ENCODE results near the gene UBA1.

UBA1 gene

DNA sequence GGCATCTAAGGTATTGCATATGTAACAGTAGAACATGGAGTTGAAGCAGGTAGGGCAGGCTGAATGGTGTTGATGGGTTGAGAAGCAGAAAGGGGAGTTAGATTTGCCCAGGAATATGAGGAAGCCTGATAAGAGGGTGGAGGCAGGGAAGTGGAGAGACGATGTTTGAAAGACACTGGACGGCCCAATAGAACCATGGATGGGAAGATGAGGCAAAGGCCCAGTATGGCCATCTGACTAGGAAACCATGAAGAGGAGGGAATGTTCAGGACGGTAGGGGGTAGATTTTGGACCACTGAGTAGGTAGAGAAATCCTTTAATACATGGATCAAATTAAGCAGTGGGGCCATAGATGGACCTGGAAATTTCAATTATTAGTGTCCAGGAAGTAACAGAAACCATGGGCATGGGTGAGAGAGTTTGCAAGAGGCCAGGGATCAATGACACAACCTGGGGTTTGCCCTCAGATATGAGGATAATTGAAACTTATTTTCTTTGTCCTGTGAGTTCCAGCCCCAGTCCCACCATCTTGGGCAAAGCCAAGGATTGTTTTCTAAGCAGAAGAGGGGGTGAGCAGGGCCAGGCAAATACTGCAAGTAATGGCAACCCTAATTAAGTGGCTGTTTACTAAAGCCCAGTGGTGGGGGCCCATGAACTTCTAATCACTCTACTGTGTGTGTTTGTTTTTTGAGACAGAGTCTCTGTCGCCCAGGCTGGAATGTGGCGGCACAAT is 36.7 kb downstream of the UBA1 start:
- DNase-seq (ENCODE audit: low read depth), result no peak
- TF ChIP-seq, protein P1, sequence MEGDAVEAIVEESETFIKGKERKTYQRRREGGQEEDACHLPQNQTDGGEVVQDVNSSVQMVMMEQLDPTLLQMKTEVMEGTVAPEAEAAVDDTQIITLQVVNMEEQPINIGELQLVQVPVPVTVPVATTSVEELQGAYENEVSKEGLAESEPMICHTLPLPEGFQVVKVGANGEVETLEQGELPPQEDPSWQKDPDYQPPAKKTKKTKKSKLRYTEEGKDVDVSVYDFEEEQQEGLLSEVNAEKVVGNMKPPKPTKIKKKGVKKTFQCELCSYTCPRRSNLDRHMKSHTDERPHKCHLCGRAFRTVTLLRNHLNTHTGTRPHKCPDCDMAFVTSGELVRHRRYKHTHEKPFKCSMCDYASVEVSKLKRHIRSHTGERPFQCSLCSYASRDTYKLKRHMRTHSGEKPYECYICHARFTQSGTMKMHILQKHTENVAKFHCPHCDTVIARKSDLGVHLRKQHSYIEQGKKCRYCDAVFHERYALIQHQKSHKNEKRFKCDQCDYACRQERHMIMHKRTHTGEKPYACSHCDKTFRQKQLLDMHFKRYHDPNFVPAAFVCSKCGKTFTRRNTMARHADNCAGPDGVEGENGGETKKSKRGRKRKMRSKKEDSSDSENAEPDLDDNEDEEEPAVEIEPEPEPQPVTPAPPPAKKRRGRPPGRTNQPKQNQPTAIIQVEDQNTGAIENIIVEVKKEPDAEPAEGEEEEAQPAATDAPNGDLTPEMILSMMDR (conservative IDR thresholded peaks at IDR 0.05; ENCODE audit: low read length), result no peak
- no peak overlapping the region for H3K4me3 ChIP-seq (ENCODE audit: low read length)

DNA sequence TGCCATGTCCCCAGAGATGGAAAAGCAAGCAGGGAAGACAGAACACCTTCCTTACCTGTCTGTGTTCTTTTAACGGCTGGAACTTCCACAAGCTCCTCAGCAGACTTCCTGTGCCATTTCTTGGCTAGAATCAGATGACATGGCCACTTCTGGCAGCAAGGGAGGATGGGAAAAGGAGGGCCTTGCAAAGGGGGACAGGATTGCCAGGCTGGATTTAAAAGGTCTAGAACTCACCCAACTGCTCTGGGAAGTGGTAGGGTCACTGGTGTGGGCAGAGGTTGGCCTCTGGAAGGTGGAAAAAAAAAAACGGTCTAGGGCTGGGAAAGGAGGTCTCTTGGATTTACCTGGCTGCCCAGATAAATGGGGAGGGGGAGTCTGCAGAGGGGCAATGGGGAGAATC is 37.5 kb downstream of the UBA1 start:
- no peak for DNase-seq (ENCODE audit: low read depth)
- TF ChIP-seq, protein P1 (conservative IDR thresholded peaks at IDR 0.05; ENCODE audit: low read length), result no peak
- no peak overlapping the region for H3K4me3 ChIP-seq (ENCODE audit: low read length)

DNA sequence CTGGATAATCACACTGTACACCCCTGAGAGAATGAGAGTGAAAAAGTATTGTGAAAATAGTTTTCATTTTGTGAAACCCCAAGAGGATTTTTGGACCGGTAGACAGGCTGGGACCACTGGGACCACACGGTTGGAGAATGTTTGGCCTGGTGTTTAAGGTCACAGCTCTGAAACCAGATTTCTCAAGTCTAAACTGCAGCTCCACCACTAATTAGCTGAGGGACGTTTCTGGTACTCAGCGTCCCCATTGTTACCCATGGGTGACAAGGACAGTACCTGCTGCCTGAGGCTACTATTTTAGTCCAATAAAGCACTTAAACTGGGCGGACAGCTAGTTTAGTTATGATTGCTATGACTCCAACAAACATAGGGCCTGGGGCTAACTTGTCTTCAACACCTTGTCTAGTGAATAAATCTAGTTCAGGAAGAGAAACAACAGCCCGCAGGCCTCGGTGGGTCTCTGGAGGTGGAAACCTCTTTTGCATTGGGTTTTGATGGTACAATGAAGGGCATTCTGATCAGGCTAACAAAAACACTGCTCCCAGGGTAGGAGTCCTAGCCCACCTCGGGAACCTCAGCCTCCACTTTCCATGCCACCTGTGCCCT is 38.7 kb downstream of the UBA1 start:
- H3K4me3 ChIP-seq (ENCODE audit: low read length), result peak overlapping the region; percentile 75
- TF ChIP-seq, protein P1 (conservative IDR thresholded peaks at IDR 0.05; ENCODE audit: low read length), result no peak
- DNase-seq (ENCODE audit: low read depth), result no peak

DNA sequence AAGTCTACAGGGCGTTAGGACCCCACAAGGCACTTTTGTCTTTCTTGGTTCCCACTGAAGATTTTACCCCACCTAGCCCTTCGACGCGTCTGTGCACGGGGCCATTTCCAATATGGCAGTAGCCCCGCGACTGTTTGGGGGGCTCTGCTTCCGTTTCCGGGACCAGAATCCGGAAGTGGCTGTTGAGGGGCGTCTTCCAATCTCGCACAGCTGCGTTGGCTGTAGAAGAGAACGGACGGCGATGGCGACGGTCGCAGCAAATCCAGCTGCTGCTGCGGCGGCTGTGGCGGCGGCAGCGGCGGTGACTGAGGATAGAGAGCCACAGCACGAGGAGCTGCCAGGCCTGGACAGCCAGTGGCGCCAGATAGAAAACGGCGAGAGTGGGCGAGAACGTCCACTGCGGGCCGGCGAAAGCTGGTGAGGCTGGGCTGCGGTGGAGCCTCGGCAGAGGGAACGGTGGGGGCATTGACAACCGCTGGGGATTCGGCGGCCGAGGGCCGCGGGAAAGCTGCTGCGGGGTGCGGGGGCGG is 39.2 kb downstream of the UBA1 start, which contains the start of gene USP11:
Gene USP11, plus strand, starts transcription at position 207 of the 530 bp plus-strand sequence. Its CDS starts 35 bp downstream, at position 242.
- peak within 1 kb of the TSS; percentile 75 for H3K4me3 ChIP-seq (ENCODE audit: low read length)
- TF ChIP-seq, protein P1 (conservative IDR thresholded peaks at IDR 0.05; ENCODE audit: low read length), result no peak
- peak; percentile 41 for DNase-seq (ENCODE audit: low read depth)

DNA sequence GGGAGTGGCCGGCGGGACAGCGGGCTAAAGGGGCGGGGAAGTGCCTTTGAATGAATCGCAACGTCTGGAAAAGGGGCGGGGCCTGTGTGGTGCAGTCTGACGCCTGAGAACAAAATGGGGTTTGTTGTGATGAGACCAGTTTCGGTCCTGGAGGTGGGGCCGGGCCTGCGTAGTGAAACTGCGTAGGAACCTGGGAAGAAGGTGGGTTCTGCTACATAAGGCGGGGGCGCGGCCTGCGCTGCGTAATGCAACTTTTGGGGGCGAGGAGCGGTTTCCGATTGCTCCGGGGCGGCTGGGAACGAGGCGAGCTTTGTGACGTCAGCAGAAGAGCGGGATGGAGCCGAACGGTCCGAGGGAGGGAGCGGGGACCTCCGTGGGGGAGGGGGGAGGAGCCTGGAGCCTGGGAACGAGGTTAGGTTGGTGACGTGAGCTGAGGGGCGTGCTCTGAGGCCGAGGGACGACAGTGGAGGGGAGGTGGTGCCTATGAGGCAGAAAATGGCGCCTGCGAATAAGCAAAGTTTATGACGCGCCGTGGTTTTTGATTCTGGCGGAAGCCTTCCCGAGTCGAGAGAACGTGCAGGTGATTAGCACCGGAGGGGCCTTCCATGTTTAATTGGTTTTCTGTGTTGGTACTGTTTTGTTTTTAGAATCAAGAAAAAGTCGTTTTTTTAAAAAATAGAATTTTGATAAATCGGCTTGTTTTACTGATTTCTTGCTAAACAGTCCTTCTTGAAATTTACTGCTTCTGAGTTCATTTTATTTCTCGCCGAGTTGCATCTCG is 39.9 kb downstream of the UBA1 start:
- H3K4me3 ChIP-seq (ENCODE audit: low read length), result peak overlapping the region; percentile 75
- DNase-seq (ENCODE audit: low read depth), result peak; percentile 95
- TF ChIP-seq, protein P1 (conservative IDR thresholded peaks at IDR 0.05; ENCODE audit: low read length), result no peak

DNA sequence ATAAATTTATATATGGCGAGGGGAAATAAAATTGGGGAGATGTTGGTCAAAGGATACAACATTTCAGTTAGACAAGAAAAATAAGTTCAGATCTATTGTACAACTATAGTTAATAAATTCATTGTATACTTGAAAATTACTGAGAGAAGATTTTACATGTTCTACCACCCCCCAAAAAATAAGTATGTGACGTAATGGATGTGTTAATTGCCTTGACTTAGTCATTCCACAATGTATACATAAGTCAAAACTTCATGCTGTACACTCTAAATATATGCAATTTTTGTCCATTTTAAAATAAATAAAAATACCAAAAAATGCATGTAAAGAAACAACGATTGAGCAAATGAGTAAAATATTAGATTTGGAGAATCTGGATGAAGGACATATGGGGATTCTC is 41.0 kb downstream of the UBA1 start:
- peak overlapping the region; percentile 75 for H3K4me3 ChIP-seq (ENCODE audit: low read length)
- DNase-seq (ENCODE audit: low read depth), result no peak
- TF ChIP-seq, protein P1 (conservative IDR thresholded peaks at IDR 0.05; ENCODE audit: low read length), result no peak
